Sigmoid colon (tissue), 4 donors: ENCODE data around the gene TM2D3.

Source experiments
- EP300 ChIP-seq, 4 donors: sonication (generic); formaldehyde crosslinking; IDR thresholded peaks; one replicate each; pipeline ENCODE4 v1.6.1; 2017; ENCODE audit warnings: antibody characterized with exemption in 4 of 4
- POLR2A ChIP-seq, 2 donors: fragments of 450-650 bp; IDR thresholded peaks; one replicate each; pipeline ENCODE4 v1.6.1; 2016; ENCODE audit warnings: antibody characterized with exemption in 2 of 2, mild to moderate bottlenecking in 2 of 2, moderate library complexity in 2 of 2
- POLR2AphosphoS5 ChIP-seq, 4 donors: sonication (generic); formaldehyde crosslinking; IDR thresholded peaks; one replicate each; pipeline ENCODE4 v1.6.1; 2017; ENCODE audit warnings: antibody characterized with exemption in 4 of 4
- TF ChIP-seq, protein P1 (sequence below), 4 experiments: fragments of 450-650 bp in 3 of 4; fragments of 200-600 bp in 1 of 4; IDR thresholded peaks; one replicate each; pipeline ENCODE4 v1.5.1; 2016 to 2019; ENCODE audit warnings: antibody characterized with exemption in 4 of 4, mild to moderate bottlenecking in 3 of 4, moderate library complexity in 2 of 4

DNA sequence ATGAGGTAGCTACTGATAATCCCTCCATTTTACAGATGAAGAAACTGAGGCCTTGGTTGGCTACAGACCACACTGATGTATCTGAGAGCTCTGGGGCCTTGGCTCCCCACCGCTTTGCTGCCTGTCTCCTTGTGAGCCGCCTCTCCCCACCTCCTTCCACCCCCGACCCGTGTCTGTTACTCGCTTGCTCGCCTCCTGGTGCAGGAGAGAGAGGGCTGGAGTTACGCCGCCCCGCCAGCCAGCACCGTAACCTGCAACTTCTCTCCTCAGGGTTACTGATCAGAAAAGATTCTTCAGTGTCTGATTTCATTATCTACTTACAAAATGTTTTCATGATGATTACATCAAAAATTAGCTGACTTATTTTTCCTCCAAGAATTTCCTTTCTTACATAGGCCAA is 34.1 kb downstream of the TM2D3 start:
- TF ChIP-seq EP300 (IDR thresholded peaks at IDR 0.05) (no peak), POLR2A (IDR thresholded peaks at IDR 0.05) (no peak), POLR2AphosphoS5 (IDR thresholded peaks at IDR 0.05) (no peak)
- TF ChIP-seq, protein P1, sequence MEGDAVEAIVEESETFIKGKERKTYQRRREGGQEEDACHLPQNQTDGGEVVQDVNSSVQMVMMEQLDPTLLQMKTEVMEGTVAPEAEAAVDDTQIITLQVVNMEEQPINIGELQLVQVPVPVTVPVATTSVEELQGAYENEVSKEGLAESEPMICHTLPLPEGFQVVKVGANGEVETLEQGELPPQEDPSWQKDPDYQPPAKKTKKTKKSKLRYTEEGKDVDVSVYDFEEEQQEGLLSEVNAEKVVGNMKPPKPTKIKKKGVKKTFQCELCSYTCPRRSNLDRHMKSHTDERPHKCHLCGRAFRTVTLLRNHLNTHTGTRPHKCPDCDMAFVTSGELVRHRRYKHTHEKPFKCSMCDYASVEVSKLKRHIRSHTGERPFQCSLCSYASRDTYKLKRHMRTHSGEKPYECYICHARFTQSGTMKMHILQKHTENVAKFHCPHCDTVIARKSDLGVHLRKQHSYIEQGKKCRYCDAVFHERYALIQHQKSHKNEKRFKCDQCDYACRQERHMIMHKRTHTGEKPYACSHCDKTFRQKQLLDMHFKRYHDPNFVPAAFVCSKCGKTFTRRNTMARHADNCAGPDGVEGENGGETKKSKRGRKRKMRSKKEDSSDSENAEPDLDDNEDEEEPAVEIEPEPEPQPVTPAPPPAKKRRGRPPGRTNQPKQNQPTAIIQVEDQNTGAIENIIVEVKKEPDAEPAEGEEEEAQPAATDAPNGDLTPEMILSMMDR (IDR thresholded peaks at IDR 0.05) = no peak
